SK-N-SH treated with all-trans-retinoic acid at 6 μM for 48 hours (cell line): Measurements from ENCODE around the gene CYGB.

ENCODE experiments used
- BACH2 ChIP-seq: fragments of 250-450 bp; sonication (Bioruptor Pico); IDR thresholded peaks from 2 replicates; pipeline ENCODE4 v1.9.0; 2021; ENCODE audit warnings: mild to moderate bottlenecking, borderline replicate concordance
- CSRNP3 ChIP-seq: fragments of 250-450 bp; sonication (Bioruptor Pico); IDR thresholded peaks from 2 replicates; pipeline ENCODE4 v1.5.1; 2021; ENCODE audit warnings: mild to moderate bottlenecking, moderate library complexity
- GLIS3 ChIP-seq: fragments of 250-450 bp; sonication (Bioruptor Pico); IDR thresholded peaks from 2 replicates; pipeline ENCODE4 v1.5.0; 2020; ENCODE audit warnings: mild to moderate bottlenecking, moderate library complexity
- PATZ1 ChIP-seq: fragments of 250-450 bp; sonication (Bioruptor Pico); IDR thresholded peaks from 2 replicates; pipeline ENCODE4 v1.8.0; 2020; ENCODE audit warnings: mild to moderate bottlenecking, moderate library complexity, borderline replicate concordance
- RARB ChIP-seq: fragments of 250-450 bp; sonication (Bioruptor Pico); IDR thresholded peaks from 2 replicates; pipeline ENCODE4 v1.8.0; 2021; ENCODE audit warnings: mild to moderate bottlenecking, moderate library complexity
- TSHZ2 ChIP-seq: fragments of 250-450 bp; sonication (Bioruptor Pico); IDR thresholded peaks from 2 replicates; pipeline ENCODE4 v1.5.0; 2020; ENCODE audit warnings: mild to moderate bottlenecking, moderate library complexity

GRCh38 chr17:76500747-76501017 lies 36.8 kb downstream of the CYGB start:
- TF ChIP-seq RARB (CRISPR knock-in tag) (no peak), PATZ1 (no peak), GLIS3 (CRISPR knock-in tag) (no peak), BACH2 (no peak), CSRNP3 (no peak), TSHZ2 (CRISPR knock-in tag) (no peak)
